AG04449 (cell line): ENCODE measurements around the gene PDP2.

Experiments
- CTCF ChIA-PET: fragments of 350-600 bp; formaldehyde crosslinking; extraction: SDS; loops from one replicate; lab custom pipeline; 2021; ENCODE audit warnings: antibody characterized with exemption; lab: Yijun Ruan, JAX
- POLR2A ChIA-PET: fragments of 400-600, 350-600 bp; formaldehyde crosslinking; extraction: SDS; loops from one replicate; lab custom pipeline; 2020; ENCODE audit warnings: antibody characterized with exemption, inconsistent platforms; lab: Yijun Ruan, JAX
- DNase-seq: peaks from one replicate; pipeline ENCODE4 v3.0.0-alpha.2; 2010; ENCODE audit warnings: low read depth, low spot score
- H3K4me3 ChIP-seq: 2 replicates; pipeline ENCODE4 v1.5.1; 2011; ENCODE audit warnings: low read depth, mild to moderate bottlenecking, control low read depth, low read length
- TF ChIP-seq, protein P1 (sequence below): IDR thresholded peaks from one replicate; pipeline ENCODE4 v1.5.1; 2011; ENCODE audit warnings: mild to moderate bottlenecking, moderate library complexity, low read length, control low read depth, inconsistent platforms; ENCODE audit not compliant: insufficient read depth; ENCODE audit errors: missing control alignments

PDP2 gene

DNA sequence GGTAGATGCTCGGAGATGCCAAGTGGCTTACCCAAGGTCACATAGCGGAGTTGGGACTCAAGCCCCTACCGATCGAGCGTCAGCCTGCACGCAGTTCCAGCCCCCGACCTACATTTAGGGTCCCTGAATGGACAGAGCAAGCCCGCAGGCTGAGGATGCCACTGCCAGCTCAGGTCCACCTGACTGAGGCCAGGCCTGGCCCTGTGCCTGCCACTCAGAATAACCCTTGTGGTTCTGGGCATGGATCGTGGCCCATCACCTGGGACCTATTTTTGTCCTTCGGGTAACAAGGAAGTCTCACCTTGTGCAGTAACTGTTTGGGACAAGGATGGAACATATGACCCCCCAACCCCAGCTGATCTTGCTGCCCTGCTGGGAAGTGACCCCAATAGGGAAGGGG is 21.3 kb downstream of the PDP2 start:
- POLR2A ChIA-PET: no interaction called here
- H3K4me3 ChIP-seq: no peak overlapping the region
- TF ChIP-seq, protein P1, sequence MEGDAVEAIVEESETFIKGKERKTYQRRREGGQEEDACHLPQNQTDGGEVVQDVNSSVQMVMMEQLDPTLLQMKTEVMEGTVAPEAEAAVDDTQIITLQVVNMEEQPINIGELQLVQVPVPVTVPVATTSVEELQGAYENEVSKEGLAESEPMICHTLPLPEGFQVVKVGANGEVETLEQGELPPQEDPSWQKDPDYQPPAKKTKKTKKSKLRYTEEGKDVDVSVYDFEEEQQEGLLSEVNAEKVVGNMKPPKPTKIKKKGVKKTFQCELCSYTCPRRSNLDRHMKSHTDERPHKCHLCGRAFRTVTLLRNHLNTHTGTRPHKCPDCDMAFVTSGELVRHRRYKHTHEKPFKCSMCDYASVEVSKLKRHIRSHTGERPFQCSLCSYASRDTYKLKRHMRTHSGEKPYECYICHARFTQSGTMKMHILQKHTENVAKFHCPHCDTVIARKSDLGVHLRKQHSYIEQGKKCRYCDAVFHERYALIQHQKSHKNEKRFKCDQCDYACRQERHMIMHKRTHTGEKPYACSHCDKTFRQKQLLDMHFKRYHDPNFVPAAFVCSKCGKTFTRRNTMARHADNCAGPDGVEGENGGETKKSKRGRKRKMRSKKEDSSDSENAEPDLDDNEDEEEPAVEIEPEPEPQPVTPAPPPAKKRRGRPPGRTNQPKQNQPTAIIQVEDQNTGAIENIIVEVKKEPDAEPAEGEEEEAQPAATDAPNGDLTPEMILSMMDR: no peak
- CTCF ChIA-PET: interaction anchor here (2.2 to 24.6 kb wide), 3 partner anchors 8 to 42 kb away, joined by 6 to 350 read pairs (median 100); partner anchors contain the start of genes CDH16 and RRAD
- DNase-seq: no peak

DNA sequence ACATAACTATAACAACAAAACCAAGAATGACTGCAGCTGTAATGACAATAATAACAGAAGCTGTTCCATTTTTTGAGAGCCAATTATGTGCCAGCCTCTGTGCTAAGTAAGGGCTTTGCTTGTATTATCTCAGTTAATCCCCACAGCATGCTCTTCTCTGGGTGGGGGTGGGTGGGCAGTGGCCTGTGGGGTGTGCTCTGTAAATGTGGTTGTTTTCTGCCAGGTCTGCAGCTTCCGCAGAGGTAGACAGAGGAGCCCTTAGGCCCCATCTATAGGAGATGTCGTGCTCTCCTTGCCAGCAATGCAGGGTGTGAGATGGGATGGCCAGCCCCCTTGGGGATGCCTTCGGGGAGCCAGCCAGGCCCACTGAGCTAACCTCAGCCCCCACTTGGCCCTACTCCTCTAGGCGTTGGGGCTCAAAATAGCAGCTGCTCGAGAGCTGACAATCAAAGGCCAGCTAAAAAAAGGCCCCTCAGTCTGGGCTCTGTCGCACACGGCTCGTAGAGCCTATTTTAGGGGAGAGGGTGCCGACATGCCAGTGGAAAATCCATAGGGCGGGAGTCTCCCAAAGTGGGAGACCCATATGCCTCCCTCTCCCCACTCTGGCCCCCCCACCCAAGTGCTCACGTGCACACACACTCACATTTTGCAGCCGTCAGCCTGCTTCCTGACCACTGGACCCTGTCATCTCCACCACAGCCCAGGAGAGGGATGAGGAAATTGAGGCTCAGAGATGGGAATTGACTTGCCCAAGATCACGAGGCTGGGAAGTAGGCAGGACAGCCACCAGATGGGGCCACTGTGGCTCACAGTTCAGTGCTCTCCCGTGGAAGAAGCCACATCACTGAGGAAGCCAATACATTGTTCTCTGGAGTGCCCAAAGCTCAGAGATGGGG is 22.6 kb downstream of the PDP2 start:
- no peak for DNase-seq
- POLR2A ChIA-PET: interaction anchor here (1.2 kb wide), 1 partner anchor 21 kb away, joined by 3 read pairs; no protein-coding TSS in a partner anchor
- TF ChIP-seq, protein P1: no peak
- no peak overlapping the region for H3K4me3 ChIP-seq
- CTCF ChIA-PET: interaction anchor here (0.8 to 24.6 kb wide), 10 partner anchors 8 to 252 kb away, joined by 3 to 350 read pairs (median 4); partner anchors contain the start of genes CDH16, CIAO2B and RRAD

DNA sequence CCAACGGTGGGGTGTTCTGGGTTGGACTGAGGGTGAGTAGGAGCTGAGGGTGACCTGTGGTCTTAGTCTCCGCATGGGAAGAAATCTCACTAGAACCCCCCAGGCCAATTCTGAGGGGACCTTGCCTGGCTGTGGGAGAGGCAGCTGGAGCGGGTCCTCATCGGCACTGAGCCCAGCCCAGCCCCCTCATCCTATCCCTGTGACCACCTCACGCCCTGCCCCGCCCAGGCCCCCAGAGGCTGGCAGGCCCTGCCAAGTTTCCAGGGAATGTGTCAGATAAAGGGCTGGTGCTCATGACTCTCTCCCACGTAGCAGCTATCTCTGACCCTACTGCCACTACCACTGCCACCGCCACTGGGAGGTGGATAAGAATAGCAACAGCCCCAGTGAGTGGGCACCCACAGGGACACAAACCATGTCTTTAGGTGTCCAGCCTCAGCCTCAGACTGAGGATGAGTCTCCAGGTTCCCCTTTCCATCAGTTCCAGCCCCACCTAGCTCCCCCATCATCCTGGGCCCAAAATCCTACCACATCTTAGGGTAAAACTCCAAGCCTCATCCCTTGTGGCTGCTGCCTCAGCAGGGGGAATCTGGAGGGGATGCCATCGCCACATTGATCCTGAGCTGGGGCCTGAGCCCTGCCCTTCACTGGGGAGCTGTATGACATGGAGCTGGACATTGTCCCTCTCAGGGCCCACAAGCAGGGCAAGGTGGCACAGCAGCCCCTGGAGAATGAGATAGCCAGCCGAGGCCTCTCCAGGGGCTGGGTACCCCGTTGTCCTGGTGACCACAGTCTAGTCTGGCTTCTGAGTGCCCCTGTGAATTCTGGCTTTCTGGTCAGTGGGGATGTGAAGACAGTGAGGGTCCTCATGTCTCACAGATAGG is 23.5 kb downstream of the PDP2 start:
- ChIA-PET POLR2A (interaction anchor here (1.2 kb wide), 1 partner anchor 22 kb away, joined by 3 read pairs; no protein-coding TSS in a partner anchor), CTCF (interaction anchor here (0.7 to 24.6 kb wide), 10 partner anchors 8 to 253 kb away, joined by 3 to 350 read pairs (median 4); partner anchors contain the start of genes CDH16, CES3 and RRAD)
- no peak overlapping the region for H3K4me3 ChIP-seq
- TF ChIP-seq, protein P1: no peak
- DNase-seq: no peak

DNA sequence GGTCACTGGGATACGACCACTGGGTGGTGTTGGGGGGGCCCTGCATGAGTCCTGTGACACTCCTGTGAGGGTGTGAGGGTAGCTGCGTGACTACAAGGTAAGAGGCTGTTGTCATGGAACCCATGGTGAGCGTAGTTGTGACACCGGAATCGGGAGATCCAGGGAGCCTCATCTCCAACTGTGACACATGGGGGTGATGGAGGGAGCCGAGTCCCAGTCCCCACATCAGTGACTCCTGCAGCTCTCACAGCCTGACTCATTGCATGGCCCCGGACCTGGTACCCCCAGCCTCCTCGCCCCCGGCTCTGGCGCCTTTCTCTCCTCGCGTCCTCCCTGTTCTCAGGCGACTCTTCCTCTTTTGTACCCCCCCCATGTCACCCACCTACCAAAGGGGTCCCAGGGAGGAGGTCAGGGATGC is 24.1 kb downstream of the PDP2 start:
- POLR2A ChIA-PET: no interaction called here
- H3K4me3 ChIP-seq: no peak overlapping the region
- CTCF ChIA-PET: interaction anchor here (0.7 to 24.6 kb wide), 8 partner anchors 9 to 254 kb away, joined by 3 to 350 read pairs (median 4); partner anchors contain the start of genes CDH16, CES3 and RRAD
- TF ChIP-seq, protein P1: no peak
- no peak for DNase-seq

DNA sequence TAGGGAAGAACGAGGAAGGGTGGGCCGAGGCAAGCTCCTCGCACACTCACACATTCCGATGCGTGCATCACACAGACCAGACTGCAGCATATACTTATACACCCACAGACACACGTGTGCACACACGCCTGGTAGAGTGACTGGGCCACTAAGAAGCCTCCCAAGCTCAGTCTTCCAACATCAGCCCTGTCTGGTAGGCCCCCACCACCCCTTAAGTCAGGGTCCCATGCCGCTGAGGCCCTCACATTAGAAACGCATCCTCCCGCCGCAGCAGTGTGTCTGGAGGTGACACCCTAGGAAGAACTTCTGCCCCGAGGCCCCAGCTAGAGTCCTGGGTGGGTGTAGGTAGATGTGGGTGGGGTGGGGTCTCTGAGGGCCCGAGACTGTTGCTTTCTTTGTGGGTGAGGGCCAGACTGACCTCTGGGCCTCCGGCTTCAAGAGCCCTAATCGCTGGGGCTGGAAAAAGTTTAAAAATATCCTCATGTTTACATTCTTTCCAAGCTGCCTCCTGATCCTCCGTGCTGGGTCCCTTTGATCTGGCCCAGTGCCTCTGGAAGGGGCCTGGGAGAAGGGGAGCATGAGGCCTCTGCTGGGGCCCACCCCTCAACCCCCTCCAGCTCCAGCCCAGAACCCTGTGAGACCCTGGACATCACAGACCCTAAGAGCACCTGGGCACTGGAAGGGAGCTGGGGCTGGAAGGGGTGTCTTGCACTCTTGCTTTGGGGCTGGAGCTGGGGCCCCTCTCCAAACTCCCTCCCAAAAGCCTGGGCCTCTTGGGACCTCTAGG is 24.7 kb downstream of the PDP2 start:
- no peak for DNase-seq
- CTCF ChIA-PET: interaction anchor here (0.7 to 24.6 kb wide), 10 partner anchors 10 to 109 kb away, joined by 3 to 350 read pairs (median 3); partner anchors contain the start of genes CDH16, CES3 and RRAD
- TF ChIP-seq, protein P1: no peak
- no peak overlapping the region for H3K4me3 ChIP-seq
- POLR2A ChIA-PET: no interaction called here
